GM18868 (cell line): Measurements from ENCODE around the gene NOS1.
"Not testable (repeated sequence)": the region's sequence is repeated elsewhere in the genome, so short reads cannot be mapped to it uniquely, and the experiment has no call there.

Experiments used
- ATAC-seq: cut with Tn5 transposase; IDR thresholded peaks from one replicate; pipeline ENCODE4 v1.9.1; 2021; ENCODE audit warnings: mild to moderate bottlenecking, moderate library complexity; ENCODE audit not compliant: unreplicated experiment

The NOS1 gene

DNA sequence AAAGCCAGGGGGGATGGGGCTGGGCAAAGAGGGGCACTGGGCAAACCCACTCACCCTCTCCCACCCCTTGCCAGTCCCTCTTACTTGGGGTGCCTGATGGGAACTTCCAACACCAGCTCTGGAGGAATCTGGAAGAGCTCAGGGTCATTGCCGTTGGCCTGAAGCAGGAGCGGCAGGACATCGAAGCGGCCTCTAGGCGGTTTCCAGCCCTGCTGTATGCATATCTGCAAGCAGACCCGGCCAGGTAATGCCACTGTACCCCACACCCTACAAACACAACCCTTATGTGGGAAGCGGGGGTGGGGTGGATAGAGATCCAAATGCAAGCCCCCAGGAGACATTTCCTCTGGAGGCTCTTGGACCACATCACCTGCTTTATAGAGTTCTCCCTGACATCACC lies 83.6 kb downstream of the NOS1 start:
- ATAC-seq, result no peak

DNA sequence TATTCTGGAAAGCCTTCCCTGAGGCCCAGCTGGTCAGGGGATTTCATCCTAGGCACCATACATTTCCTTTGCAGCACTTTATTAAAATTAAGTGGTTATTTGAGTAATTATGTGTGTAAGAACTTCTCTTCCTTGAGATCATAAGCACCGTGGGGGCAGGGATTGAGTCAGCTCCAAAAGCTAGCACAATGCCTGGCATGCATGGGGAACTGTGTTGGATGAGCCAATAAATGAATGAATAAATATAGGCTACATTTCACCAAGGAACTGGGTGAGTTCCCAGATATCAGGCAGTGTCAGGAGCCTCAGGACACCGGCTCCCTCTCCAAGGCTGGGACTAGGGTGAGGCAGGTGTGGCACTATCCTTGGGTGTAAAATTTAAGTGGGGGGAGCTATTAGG lies 88.3 kb downstream of the NOS1 start:
- no peak for ATAC-seq

DNA sequence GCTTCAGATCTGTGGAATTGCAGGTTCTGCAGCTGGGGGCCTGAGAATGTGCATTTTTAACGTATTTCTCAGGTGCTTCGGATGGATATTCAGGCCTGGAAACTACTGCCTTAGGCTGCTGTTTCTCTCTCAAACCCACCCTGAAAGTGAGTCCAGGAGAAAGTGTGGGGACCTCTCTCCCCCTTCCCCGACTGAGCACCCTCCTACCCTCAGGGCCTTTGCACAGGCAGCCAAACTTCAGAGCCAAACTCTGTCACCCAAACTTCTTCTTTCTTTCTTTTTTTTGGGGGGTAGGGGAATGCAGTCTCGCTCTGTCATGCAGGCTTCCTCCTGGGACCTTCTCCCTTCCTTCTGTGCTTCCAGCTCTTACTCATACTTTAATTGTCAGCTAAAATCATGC lies 88.7 kb downstream of the NOS1 start:
- ATAC-seq, result no peak

DNA sequence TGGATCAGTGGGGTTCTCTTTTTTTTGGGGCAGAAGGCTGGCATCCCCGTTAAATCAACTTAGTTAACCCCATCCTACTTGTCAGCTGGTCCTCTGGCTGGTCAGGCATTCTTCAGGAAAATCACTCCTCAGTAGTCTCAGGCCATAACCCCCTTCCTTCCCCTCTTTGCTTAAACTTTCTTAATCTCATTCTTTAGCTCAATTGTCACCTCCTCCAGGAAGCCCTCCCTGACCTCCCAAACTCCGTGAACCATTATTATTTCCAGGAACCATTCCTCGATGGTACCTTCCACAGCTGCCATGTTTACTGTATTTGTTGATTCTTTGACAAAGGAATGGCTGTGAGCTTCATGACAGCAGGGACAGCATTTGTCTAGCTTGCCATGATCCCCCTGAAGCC lies 98.7 kb downstream of the NOS1 start:
- no peak for ATAC-seq

DNA sequence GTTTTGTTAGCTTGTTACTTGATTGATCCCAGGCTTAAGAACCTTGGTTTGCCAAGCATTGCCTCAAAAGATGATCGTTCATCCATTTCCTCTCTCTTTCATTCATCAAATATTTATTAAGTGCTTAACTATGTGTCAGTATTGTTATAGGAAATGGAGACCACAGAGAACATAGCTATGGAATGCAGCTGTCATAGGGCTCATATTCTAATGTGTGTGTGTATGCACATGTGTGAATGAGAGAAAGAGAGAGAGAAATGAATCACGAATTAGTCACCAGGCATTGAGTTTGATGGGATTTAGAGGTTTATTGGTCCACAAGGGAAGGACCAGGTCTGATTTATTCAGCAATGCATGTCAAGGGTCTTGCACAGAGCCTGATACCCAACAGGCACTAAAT lies 100.2 kb downstream of the NOS1 start:
- no peak for ATAC-seq

DNA sequence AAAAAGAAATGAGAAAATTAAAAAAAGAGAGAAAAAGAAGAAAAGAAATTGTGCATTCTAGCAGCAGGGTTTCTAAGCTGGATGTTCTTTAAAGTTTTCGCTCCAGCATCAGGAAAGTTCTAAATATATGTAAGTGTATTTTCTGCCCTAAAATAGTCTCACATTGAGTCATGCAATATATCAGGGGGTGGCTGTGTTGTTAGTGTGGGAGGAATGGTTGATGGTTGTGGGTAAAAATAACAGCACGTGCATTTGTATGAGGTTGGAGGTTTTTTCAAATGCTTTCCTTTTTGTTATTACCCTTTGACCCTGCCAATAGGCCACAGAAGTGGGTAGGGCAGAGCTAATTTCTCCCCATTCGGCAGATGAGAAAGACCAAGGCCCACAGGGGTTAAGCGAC lies 106.0 kb downstream of the NOS1 start:
- ATAC-seq, result no peak

DNA sequence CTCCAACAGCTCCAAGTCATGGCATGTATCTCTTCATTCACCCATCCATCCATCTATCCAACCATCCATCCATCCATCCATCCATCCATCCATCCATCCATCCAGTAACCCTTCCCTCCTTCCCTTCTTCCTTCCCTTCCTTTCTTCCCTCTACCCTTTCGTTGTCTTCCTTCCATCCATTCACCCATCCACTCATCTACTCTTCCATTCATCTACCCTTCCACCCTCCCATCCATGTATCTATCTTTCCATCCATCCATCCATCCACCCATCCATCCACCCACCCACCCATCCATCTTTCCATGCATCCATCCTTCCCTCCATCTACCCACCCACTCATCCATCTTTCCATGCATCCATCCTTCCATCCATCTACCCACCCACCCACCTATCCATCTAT lies 117.9 kb downstream of the NOS1 start:
- no peak for ATAC-seq

DNA sequence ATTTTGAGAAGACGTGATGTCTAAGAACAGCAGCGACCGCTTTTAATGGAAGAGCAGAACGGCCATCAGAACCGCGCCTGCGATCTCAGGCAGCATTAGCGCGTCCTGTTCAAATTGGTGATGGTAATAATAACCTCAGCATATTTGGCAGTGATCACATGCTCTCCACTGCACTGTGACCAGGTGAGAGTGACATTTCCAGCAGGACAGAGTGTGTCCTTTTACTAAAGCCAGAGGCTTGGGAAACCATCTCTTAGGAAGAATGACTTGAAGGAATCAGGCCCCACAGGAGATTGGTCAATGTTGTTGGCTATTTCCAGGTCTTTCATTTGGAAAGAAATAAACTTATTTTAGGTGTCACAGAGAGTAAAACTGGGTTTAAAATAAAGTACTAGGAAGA lies 119.7 kb downstream of the NOS1 start:
- ATAC-seq, result no peak

DNA sequence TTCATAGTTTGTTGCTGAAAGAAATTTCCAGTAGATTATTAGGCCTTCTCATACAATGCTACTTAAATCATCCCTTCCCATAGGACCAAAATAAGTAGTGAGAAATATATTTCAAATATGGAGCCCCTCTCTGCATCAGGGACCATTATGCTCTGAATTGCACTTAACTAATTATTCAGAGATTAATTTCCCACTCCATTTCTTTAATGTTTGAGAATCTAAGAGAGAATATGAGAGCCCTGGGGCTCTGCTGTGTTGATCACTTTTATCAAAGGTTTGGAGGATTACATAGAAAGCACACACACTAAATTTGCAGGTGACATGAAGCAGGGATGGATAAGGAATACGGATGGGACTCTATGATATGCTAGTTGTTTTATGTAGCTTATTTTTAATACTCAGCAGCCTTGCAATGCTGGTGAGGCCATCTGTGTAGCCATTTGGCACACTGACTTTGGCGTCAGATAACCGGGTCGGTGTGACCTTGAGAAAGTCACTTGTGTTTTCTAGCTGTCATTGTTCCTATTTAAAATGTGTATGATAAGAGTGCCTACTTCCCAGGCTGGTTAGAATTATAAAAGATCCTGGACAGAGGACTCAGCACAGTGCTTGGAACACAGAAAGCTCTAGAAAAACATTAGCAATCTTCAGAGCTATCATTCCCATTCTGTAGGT lies 121.2 kb downstream of the NOS1 start:
- no peak for ATAC-seq

DNA sequence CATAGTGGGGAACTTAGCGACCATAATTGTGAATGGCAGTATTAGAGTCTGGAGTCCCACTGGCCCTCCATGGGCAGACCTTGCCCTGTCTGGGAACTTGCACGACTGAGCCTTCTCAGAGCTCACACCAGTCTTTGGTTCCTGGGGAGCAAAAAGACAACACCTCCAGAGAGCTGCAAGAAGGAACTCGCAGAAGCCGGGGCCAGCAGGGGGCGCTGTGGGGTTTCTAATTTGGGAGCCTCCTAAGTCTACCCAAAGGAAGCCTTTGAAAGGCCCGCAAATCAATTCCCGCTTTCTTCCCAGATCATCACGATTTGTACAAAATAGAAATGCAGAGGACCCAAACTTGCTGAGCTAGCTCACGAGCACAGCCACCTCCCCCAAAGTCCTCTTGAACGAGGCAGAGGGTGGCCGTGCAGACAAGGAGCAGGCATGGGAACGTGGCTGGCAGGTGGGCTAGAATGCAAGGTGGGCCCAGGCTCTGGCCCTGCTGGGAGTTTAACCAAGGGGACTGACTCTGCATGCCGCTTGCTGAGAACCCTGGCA lies 124.9 kb downstream of the NOS1 start:
- ATAC-seq, result no peak

DNA sequence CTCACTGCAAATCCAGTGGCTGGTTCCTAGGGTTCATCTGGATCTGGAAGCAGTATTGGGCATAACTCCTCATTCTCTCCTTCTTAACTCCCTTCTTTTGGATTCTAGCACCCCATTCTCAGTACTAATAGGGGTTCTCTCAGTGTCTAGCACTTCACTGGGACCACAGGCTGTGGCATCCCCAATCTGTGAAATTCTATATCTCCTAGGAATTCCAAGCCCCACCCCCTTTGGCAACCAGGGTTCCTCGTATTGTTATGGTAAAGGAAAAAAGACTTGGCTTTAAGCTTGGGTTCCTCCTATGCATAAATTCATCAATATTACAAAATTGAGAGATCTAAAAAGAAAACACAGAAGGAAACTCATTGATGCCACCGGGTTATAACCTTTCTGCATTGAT lies 126.2 kb downstream of the NOS1 start:
- ATAC-seq, result no peak

DNA sequence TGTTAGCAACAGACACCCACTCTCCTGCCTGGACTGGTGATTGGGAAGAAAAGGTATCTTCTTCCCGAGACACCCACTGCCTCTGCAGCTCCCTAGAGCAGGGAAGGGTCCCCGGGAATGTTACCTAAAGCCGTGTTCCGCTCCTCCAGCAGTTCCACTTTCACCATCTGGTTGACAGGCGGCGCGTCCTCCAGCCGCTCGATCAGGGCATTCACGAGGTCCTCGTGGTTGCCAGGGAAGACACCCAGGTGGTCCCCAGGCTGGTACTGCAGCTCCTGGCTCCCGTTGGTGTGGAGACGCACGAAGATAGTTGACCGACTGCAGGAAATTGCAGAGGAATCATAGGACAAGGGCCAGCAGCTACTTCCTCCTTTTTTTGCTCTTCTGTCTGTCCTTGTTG lies 127.0 kb downstream of the NOS1 start:
- no peak for ATAC-seq

DNA sequence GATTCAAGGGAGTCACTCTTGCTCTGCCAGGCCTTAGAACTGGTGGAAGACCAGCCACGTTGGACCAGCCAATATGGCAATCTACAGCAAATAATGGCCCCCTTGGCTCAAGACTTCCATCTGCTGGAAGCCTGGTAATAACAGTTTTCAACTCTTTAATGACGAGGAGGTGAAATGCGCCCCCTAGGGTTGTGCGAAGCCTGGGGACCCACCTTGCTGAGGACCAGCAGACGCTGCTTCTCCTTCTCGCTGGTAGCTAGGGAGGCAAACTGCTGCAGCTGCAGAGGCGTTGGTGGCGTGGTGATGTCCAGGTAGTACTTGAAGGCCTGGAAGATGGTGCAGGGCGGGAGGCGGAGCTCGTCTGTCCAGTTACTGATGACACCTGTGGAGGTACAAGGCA lies 129.7 kb downstream of the NOS1 start:
- no peak for ATAC-seq

DNA sequence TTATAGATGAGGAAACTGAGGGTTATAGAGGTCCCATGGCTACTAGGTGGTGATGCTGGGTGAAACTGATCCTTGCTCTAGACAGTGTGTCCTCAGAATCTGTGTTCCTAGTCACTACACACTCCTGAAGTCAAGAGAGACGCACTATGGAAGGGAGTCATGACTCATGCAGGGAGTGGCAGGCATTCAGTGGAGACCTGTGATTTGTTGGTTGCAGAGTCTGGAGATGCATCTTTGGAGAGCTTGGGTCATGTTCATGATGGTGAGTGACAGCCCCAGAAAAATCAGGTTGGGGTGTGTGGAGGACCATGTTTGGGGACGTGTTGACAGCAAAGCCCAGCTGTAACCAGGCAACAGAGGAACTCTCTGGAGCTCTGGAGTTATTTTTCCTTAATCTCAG lies 133.2 kb downstream of the NOS1 start:
- ATAC-seq, result no peak

DNA sequence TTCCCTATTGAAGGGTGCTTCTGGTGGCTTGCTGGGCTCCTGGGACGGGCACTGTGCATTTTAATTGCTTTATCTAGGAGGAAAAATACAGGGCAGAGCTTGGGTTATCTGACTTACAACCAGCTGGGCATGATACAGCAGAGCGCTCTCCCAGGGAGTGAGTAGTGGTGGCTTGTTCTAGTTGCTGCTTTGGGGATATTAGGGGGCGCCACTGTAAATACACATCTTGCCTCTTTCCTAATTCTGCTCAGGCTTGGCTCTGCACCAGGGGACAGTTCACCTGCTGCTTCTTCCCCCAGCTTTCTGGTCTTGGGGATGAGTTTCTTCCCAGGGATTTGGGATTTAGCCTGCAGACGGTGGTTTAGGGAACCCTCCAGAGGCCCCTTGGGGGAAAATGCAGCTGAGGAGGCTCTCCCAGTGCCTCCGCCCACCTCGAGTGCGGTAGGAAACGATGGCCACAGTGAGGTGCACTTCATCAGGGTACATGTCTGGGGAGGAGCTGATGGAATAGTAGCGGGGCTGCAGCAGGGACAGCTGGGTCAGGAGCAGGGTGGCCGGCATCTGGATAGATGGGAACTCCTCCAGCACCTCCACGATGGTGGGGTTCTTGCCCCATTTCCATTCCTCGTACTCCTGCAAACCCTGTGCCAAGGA lies 134.3 kb downstream of the NOS1 start:
- ATAC-seq, result no peak

DNA sequence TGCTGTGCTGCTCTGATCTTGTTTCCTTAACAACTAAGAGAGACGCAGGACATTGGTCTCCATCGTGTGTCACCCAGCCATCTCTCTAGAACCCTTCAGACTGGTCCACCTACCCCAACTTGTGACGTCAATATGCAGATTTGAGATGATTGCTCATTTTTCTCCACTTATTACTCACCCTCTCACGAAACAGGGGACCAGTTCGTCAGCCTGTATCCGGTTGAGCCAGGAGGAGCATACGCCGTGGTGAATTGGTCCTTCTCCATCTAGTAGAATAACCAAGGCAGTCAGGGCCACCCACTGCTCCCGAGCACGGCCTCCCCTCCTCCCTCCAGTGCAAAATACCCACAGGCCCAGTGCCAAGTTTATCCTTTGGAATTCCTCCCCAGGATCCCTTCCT lies 134.9 kb downstream of the NOS1 start:
- ATAC-seq, result no peak

DNA sequence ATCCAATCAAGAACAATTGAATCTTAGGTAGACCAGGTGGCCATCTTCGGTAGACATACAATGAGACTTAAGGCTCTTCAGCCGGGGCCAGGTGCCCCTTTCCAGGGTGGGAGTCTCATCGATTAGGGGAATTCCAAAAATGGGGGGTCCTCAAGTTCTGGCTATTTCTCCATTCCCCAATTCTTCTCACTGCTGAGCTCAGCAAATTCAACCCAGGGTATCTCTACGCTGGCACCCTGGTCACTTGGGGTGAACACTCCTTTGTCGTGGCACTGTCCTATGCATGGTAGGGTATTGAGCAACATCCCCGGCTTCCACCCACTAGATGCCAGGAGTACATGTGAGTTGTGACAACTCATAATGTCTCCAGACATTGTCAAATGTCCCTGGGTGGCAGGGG lies 136.2 kb downstream of the NOS1 start:
- ATAC-seq, result no peak

DNA sequence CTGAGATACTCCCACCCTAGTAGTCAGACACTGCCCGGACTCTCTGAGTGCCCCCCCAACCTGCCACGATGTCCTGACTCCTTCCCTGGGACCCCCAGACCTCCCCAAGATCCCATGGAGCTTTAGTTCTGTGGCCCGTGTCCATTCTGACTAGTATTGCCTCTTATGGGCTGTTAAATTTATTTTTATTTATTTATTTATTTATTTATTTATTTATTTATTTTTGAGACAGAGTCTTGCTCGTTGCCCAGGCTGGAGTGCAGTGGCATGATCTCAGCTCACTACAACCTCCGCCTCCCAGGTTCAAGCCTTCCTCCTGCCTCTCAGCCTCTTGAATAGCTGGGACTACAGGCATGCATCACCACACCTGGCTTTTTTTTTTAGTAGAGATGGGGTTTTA lies 140.5 kb downstream of the NOS1 start:
- not testable (repeated sequence) for ATAC-seq

DNA sequence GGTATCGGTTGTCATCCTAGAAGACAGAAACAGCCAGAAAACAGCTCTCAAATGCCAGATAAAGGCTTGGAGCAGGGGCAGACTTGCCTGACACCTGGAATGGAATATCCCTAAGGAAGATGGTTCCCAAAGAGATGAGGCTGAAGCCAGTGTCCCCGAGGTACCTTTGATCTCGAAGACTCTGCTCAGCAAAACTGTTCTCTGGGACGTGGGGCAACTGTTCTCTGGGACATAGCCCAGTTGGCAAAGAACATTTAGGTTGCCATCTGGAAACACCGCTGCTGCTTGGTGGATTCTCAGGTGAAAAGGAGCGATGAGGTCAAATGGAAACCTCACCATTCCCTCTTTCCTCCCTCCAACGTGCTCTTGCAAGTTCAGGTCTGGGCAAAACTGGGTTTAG lies 143.3 kb downstream of the NOS1 start:
- ATAC-seq, result no peak

DNA sequence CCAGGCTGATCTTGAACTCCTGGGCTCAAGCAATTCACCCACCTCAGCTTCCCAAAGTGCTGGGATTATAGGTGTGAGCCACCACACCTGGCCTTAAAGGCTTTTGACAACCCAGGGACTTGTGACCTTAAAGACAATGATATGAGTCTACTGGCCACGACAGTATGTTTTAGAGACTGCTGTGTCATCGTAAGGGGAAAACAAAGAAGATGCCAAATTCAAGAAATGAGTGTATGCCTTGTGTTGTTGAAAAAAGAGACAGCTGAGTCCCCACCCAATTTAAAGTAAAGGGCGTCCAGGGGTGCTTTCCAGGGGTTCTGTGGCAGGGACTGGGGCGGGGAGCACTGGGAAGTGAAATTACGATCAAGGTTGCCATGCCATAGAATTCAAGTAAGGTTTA lies 144.7 kb downstream of the NOS1 start:
- ATAC-seq, result peak; percentile 51

DNA sequence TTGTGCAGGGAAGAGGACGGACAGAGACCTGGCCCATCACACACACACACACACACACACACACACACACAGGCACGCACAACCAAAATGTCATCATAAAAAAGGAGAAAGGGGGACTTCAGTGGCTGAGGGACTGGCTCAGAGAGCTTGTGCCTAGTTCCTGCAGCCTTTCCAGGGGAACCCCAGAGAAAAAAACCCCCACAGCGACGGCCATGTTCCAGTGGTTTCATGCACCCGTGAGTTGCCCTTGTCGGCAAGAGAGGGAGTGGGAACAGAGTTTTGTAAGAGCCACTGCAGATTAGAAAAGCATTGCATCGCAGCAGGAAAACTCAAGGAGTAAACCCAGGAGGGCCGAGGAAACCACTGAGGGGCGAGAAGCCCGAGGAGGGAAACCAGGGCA lies 146.6 kb downstream of the NOS1 start:
- ATAC-seq, result peak; percentile 65

DNA sequence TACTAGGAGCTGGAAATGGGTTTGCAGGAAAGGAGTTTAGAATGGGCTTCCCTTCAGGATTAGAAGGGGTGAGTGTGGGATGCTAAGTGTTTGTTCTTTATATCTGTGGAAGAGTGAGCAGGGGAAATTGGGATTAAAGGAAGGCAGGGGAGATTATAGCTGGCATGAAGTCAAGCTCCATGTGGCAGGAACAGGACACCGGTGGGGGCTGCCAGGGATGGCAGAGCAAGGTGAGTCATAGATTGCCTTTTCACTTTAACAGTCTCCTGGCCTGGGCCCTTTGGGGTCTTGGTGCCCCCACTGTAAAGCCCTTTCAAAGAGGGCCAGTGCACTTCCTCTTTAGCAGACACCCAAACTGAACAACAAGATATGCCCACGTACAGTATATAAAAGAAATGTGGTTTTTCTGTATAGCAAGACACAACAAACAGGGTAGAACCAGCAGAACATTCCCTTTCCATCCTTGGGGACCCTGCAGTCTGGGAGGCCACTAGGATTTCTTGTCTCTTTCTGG lies 148.1 kb downstream of the NOS1 start:
- ATAC-seq, result no peak
